Mammary epithelial cell (primary cell): ENCODE measurements around the gene TCF7L1.

ENCODE experiments used
- CTCF ChIP-seq, 2 donors: IDR thresholded peaks in 1 of 2; conservative IDR thresholded peaks in 1 of 2; 2 replicates each; pipeline ENCODE4 v1.5.1; 2011 to 2012; ENCODE audit warnings: inconsistent platforms in 2 of 2, low read length in 2 of 2, mild to moderate bottlenecking in 2 of 2, control low read depth in 1 of 2, low read depth in 1 of 2; ENCODE audit not compliant: insufficient read depth in 1 of 2; ENCODE audit errors: extremely low read depth in 1 of 2
- EZH2 ChIP-seq: IDR thresholded peaks from 2 replicates; pipeline ENCODE4 v1.6.1; 2012; ENCODE audit warnings: low read length, inconsistent platforms, borderline replicate concordance

DNA sequence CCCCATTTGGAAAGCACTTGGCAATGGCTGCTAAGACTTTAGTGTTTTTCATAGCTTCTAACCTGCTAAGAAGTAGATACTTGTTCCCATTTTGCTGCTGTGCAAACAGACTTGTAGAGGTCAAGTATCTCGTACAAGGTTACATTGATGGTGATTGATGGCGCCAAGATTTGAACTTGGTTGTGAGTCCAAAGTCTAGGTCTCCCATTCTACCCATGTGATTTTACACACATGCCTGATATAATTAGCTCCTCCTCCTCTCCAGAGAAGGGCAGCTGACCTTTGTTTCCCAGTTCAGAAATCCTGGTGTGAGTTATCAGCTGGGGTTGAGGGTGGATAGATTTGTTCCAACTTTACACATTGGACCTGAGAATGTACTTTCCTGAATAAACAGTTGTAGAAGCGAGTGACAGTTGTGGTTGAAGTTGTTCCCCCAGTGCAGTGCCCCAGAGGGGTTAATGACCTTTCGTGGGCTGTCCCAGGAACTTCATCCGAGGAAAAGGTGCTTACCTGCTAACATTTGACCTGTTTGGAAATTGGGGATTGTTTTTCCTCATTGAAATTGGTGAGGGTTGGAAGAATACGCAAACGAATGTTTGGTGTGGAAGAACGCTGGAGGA, 10.4 kb downstream of the TCF7L1 start:
- TF ChIP-seq CTCF (conservative IDR thresholded peaks at IDR 0.05 in 1 of 2, IDR thresholded peaks at IDR 0.05 in 1 of 2; ENCODE audit: extremely low read depth in 1 of 2, insufficient read depth in 1 of 2, low read depth in 1 of 2, low read length in 2 of 2) (no peak), EZH2 (no peak)
